Type B pancreatic cell (in vitro differentiated cells): ENCODE measurements around the gene U2AF1L4. TPM values are rescaled to one million over a fixed set of nuclear protein-coding genes. Genes with fewer than 3 reads are reported as not detected.

ENCODE experiments used
- DNase-seq: peaks from one replicate; pipeline ENCODE4 v3.0.0; 2021; ENCODE audit warnings: mixed read lengths; ENCODE audit not compliant: unreplicated experiment; ENCODE audit errors: extremely low spot score
- H3K27ac Mint-ChIP-seq: 2 replicates; pipeline ENCODE4 v1.8.0; 2021; ENCODE audit warnings: mild to moderate bottlenecking, mixed read lengths
- H3K27me3 Mint-ChIP-seq: 2 replicates; pipeline ENCODE4 v1.8.0; 2021; ENCODE audit warnings: mixed read lengths
- H3K36me3 Mint-ChIP-seq: 2 replicates; pipeline ENCODE4 v1.8.0; 2021; ENCODE audit warnings: mixed read lengths
- H3K4me1 Mint-ChIP-seq: one replicate; pipeline ENCODE4 v1.8.0; 2021; ENCODE audit warnings: mixed read lengths; ENCODE audit not compliant: unreplicated experiment
- H3K4me3 Mint-ChIP-seq: 2 replicates; pipeline ENCODE4 v1.8.0; 2021; ENCODE audit warnings: mild to moderate bottlenecking, mixed read lengths
- H3K9me3 Mint-ChIP-seq: 2 replicates; pipeline ENCODE4 v1.8.0; 2021; ENCODE audit warnings: mixed read lengths
- total RNA-seq: library from RNA; stranded (reverse); gene quantifications from 2 replicates; pipeline ENCODE4 v1.2.1, GENCODE V29; 2021; ENCODE audit warnings: low replicate concordance
- TF ChIP-seq, protein P1 (sequence below): fragments of 200-600 bp; sonication (generic); conservative IDR thresholded peaks from 2 replicates; pipeline ENCODE4 v1.5.0; 2021; ENCODE audit warnings: antibody characterized with exemption, mild to moderate bottlenecking

The U2AF1L4 gene
- total RNA-seq, 1 donor from 2014 or later: 25.4 TPM

GRCh38 chr19:35764432-35765315 is 19.5 kb upstream of the U2AF1L4 start:
- no peak overlapping the region for H3K4me3 Mint-ChIP-seq
- no peak for DNase-seq
- peaks cover 12% of the 10 kb centered on the region for H3K36me3 Mint-ChIP-seq
- H3K9me3 Mint-ChIP-seq: no peaks in the 10 kb centered on the region
- TF ChIP-seq, protein P1, sequence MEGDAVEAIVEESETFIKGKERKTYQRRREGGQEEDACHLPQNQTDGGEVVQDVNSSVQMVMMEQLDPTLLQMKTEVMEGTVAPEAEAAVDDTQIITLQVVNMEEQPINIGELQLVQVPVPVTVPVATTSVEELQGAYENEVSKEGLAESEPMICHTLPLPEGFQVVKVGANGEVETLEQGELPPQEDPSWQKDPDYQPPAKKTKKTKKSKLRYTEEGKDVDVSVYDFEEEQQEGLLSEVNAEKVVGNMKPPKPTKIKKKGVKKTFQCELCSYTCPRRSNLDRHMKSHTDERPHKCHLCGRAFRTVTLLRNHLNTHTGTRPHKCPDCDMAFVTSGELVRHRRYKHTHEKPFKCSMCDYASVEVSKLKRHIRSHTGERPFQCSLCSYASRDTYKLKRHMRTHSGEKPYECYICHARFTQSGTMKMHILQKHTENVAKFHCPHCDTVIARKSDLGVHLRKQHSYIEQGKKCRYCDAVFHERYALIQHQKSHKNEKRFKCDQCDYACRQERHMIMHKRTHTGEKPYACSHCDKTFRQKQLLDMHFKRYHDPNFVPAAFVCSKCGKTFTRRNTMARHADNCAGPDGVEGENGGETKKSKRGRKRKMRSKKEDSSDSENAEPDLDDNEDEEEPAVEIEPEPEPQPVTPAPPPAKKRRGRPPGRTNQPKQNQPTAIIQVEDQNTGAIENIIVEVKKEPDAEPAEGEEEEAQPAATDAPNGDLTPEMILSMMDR: no peak
- H3K27ac Mint-ChIP-seq: no peak overlapping the region
- H3K4me1 Mint-ChIP-seq: no peaks in the 10 kb centered on the region
- H3K27me3 Mint-ChIP-seq: no peaks in the 10 kb centered on the region

- peaks cover 9% of the 10 kb centered on the region for H3K4me1 Mint-ChIP-seq
- TF ChIP-seq, protein P1: no peak
- DNase-seq: no peak
- H3K4me3 Mint-ChIP-seq: no peak overlapping the region
- H3K9me3 Mint-ChIP-seq: no peaks in the 10 kb centered on the region
- peaks cover 10% of the 10 kb centered on the region for H3K36me3 Mint-ChIP-seq
- H3K27ac Mint-ChIP-seq: no peak overlapping the region
- H3K27me3 Mint-ChIP-seq: peaks cover 7% of the 10 kb centered on the region
Measured at GRCh38 chr19:35760711-35761349, 15.6 kb upstream of the U2AF1L4 start.

DNA sequence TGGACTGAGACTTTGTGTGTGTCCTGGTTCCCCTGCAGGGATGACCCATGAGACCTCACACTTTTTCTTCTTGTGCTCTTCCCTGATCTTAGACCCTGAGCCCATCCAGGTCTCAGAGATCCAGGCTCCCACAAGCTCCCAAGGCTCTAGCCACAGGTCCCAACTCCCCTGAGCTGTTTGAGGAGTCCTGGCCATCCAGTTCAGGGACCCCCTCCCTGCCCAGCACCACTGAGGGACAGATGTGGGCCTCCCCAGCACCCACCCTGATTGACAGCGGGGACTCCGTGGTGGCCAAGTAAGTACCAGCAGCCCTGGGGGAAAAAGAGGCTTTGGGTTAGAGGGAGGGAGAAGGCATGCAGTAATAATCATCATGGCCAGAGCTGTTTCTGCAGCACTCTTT is 14.5 kb upstream of the U2AF1L4 start:
- Mint-ChIP-seq H3K9me3 (no peaks in the 10 kb centered on the region), H3K27me3 (peaks cover 13% of the 10 kb centered on the region), H3K36me3 (peaks cover 7% of the 10 kb centered on the region), H3K4me1 (peaks cover 9% of the 10 kb centered on the region), H3K27ac (peak overlapping the region; percentile 53), H3K4me3 (peak overlapping the region; percentile 99)
- no peak for DNase-seq
- TF ChIP-seq, protein P1: no peak

DNA sequence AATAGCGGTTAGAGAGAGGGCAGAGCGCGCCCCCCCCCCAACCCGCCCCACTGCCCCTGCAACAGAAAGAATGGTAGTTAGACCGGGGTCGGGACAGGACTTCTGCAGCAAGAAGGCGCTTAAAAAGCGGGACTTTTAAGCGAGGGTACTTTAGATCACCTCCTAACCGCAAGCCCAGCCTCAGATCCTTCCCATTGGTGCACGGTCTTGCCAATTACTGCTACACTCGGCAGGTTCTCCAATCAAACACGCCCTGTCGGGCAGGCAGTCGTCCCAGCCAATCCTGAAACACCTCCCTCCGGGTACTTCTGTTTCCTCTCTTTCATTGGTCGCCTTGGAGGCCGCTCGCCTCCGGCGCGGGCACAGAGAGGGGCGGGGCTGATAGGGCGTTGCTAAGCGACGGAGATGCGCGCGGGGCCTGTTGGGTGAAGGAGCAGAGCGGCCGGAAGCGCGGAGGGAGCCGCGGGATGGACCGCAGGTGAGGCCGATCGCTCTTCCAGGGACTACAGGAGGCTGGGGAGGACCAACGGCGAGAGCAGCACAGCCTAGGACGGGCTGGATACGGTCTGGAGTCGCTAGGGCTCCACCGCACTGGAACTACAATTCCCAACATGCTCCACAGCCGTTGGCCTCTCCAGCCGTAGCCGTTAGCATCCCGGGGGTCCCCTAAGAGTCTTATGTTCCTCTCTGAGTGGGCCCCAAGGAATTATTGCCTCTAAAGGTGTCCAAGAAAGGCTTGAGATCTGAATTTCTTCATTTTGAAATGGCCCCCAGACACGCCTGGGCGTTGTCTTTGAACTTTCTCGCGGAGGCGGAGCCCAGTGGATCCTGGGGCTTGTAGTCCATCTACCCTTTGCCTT is 12.8 kb upstream of the U2AF1L4 start, which contains the start of gene PROSER3:
Gene PROSER3, plus strand, starts transcription at position 428 of the 860 bp plus-strand sequence. Its CDS starts 40 bp downstream, at position 468.
- TF ChIP-seq, protein P1: no peak
- Mint-ChIP-seq H3K4me1 (peaks cover 9% of the 10 kb centered on the region), H3K4me3 (peak within 1 kb of the TSS; percentile 99), H3K27ac (peak within 1 kb of the TSS; percentile 97), H3K9me3 (no peaks in the 10 kb centered on the region), H3K27me3 (peaks cover 14% of the 10 kb centered on the region), H3K36me3 (peaks cover 7% of the 10 kb centered on the region)
- peak; percentile 97 for DNase-seq

GRCh38 chr19:35757231-35757748 is 12.1 kb upstream of the U2AF1L4 start:
- TF ChIP-seq, protein P1: no peak
- H3K27me3 Mint-ChIP-seq: peaks cover 14% of the 10 kb centered on the region
- H3K4me1 Mint-ChIP-seq: peaks cover 9% of the 10 kb centered on the region
- no peaks in the 10 kb centered on the region for H3K9me3 Mint-ChIP-seq
- peaks cover 7% of the 10 kb centered on the region for H3K36me3 Mint-ChIP-seq
- peak overlapping the region; percentile 99 for H3K4me3 Mint-ChIP-seq
- no peak for DNase-seq
- peak overlapping the region; percentile 97 for H3K27ac Mint-ChIP-seq
